ENCODE data around the gene SLC17A8.

The SLC17A8 gene

DNA sequence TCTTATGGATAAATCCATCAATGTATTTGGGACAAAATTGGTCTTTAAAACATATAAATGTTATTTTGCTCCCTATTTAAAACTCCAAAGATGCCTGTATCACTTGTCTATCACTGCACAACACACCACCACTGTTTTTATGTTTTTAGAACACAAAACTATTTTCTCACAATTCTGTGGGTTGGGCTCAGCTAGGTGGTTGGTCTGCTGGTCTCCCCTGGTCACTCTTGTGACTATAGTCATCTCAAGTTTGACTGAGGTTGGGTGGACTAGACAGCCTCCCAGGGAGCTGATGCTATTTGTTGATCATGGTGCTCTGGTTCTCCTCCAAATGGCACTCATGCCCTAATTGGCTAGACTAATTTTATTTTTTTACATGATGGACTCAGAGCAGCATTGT lies 77.3 kb downstream of the SLC17A8 start:
- DNase-seq (ENCODE audit: low read depth), result no peak
- TF ChIP-seq, protein P1, sequence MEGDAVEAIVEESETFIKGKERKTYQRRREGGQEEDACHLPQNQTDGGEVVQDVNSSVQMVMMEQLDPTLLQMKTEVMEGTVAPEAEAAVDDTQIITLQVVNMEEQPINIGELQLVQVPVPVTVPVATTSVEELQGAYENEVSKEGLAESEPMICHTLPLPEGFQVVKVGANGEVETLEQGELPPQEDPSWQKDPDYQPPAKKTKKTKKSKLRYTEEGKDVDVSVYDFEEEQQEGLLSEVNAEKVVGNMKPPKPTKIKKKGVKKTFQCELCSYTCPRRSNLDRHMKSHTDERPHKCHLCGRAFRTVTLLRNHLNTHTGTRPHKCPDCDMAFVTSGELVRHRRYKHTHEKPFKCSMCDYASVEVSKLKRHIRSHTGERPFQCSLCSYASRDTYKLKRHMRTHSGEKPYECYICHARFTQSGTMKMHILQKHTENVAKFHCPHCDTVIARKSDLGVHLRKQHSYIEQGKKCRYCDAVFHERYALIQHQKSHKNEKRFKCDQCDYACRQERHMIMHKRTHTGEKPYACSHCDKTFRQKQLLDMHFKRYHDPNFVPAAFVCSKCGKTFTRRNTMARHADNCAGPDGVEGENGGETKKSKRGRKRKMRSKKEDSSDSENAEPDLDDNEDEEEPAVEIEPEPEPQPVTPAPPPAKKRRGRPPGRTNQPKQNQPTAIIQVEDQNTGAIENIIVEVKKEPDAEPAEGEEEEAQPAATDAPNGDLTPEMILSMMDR (IDR thresholded peaks at IDR 0.05; ENCODE audit: control insufficient read depth, extremely low read depth, insufficient read depth), result no peak
- no peak overlapping the region for H3K4me3 ChIP-seq (ENCODE audit: low read depth, low read length)

DNA sequence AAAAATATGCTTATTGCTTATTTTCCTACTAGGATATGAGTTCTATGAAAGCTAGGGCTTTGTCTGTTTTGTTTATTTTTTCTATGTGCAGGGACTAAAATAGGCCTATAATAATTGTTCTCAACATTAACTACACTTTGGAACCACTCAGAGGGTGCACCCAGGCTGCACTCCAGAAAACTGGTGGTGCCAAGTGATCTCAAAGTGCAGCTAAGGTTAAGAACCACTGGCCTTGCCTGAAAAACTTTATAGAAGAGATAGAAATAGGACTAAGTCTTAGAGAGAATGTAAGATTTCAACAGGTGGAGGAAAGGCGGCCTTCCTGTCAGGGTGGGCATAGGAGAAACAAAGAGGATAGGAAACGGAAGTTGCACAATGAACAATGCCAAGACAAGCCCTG lies 79.1 kb downstream of the SLC17A8 start:
- TF ChIP-seq, protein P1 (IDR thresholded peaks at IDR 0.05; ENCODE audit: control insufficient read depth, extremely low read depth, insufficient read depth), result no peak
- no peak overlapping the region for H3K4me3 ChIP-seq (ENCODE audit: low read depth, low read length)
- no peak for DNase-seq (ENCODE audit: low read depth)

DNA sequence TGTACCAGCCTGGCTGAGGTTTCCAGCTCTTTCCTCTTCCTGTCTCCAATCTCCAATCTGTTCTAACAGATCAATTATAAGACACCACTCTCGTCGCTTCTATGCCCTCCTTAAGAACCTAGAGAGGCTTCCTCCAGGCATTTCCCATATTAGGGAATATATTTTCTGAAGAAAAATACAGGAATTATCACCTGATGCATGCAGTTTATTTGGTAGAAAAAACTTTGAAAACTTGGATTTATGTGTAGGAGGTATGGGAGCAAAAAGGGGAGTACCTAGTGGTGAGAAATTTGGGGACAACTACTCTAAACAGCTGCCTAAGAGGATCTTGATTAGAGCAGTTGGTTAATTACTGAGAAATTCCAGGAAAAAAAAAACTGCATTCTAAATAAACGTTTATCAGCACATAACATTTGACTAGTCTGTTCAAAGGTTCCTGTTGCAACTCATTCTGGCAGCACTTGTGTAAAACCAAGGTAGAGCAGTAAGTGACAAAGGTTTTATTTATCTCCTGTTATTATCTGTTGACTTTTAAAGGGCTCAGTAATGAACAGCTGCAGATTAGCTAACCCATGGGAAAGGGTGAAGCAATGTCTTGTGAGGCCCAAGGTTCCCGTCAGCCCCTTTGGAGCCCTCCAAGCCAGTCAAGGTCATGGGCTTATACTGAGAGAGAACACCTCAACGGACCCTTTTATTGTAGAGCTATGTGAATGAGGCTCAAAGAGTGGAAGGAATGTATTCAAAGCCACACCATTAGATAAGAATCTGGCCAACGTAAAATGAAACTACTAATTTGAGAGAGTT lies 80.4 kb downstream of the SLC17A8 start:
- H3K4me3 ChIP-seq (ENCODE audit: low read depth, low read length), result no peak overlapping the region
- DNase-seq (ENCODE audit: low read depth), result peak; percentile 2
- TF ChIP-seq, protein P1 (IDR thresholded peaks at IDR 0.05; ENCODE audit: control insufficient read depth, extremely low read depth, insufficient read depth), result no peak

DNA sequence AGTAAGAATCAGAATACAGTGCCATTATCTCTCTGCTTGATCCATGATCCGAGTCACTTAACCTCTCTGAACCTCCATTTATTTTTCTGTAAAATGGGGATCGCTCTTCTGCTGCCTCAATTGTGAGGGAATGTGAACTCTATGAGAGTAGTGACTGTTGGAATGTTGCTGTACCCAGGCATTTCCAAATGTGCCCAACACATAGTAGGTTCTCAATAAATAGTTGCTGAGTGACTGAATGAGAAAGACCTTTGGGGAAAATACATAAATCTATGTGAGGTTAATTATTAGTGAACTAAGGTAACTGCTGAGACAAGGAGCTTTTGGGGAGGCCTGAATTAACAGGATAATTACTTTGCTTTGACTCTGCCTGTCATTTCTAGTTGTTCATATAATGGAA lies 82.9 kb downstream of the SLC17A8 start:
- TF ChIP-seq, protein P1 (IDR thresholded peaks at IDR 0.05; ENCODE audit: control insufficient read depth, extremely low read depth, insufficient read depth), result no peak
- H3K4me3 ChIP-seq (ENCODE audit: low read depth, low read length), result no peak overlapping the region
- DNase-seq (ENCODE audit: low read depth), result no peak

DNA sequence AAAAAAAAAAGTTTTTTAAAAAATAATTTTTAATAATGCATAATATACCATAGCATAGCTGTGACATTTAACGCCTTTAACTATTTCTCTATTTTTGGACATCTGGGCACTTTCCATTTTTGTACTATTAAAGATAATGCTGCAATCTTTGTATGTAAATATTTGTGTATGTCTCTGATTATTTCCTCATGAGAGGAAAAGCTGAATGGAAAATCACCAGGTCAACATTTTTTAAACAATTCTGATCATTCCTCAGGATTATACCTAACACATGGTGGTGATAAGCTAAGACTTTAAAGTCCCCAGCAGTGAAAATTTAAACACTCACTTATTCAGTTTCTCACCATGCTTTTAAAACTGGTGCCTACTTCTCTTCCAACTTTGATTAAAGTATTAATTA lies 85.5 kb downstream of the SLC17A8 start:
- no peak for DNase-seq (ENCODE audit: low read depth)
- H3K4me3 ChIP-seq (ENCODE audit: low read depth, low read length), result no peak overlapping the region
- TF ChIP-seq, protein P1 (IDR thresholded peaks at IDR 0.05; ENCODE audit: control insufficient read depth, extremely low read depth, insufficient read depth), result no peak

DNA sequence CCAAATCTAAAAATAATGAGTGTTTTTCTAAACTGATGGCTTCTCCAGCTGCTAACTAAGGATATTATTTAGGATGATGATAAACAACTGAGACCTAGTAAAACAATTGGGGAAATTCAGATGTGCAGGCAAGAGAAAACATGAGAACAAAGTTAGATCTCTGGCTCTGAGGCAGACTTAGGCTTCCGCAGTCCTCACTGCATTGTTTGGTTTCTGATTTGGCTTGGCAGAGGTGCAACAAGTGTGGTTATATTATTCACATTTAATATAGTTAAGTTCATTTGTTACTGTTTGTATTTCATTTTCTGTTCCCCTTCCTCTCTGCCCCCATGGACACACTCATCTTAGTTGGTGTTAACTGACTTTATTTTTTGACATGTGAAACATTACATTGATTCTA lies 86.6 kb downstream of the SLC17A8 start:
- no peak for DNase-seq (ENCODE audit: low read depth)
- TF ChIP-seq, protein P1 (IDR thresholded peaks at IDR 0.05; ENCODE audit: control insufficient read depth, extremely low read depth, insufficient read depth), result no peak
- H3K4me3 ChIP-seq (ENCODE audit: low read depth, low read length), result no peak overlapping the region

DNA sequence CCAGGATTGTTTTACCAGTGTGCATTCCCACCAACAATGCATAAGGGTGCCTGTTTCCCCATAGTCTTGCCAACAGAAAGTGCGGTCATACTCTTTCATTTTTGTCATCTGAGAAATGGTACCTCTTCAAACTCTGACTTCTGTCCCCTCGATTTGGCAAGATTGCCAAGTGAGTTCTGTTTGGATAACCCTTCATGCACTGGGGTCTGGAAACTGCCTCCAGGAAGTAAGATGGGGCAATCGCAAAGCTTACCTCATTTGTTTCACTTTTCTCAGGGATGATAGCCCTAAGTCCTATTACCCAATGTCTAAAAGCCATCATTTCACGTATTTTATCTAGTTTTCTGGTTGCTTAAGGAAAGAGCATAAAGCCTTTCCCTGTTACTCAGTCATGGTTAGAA lies 88.2 kb downstream of the SLC17A8 start:
- no peak overlapping the region for H3K4me3 ChIP-seq (ENCODE audit: low read depth, low read length)
- TF ChIP-seq, protein P1 (IDR thresholded peaks at IDR 0.05; ENCODE audit: control insufficient read depth, extremely low read depth, insufficient read depth), result no peak
- no peak for DNase-seq (ENCODE audit: low read depth)

Measured in LNCaP clone FGC (cell line).